ENCODE results near the gene AP1B1.

Gene AP1B1

DNA sequence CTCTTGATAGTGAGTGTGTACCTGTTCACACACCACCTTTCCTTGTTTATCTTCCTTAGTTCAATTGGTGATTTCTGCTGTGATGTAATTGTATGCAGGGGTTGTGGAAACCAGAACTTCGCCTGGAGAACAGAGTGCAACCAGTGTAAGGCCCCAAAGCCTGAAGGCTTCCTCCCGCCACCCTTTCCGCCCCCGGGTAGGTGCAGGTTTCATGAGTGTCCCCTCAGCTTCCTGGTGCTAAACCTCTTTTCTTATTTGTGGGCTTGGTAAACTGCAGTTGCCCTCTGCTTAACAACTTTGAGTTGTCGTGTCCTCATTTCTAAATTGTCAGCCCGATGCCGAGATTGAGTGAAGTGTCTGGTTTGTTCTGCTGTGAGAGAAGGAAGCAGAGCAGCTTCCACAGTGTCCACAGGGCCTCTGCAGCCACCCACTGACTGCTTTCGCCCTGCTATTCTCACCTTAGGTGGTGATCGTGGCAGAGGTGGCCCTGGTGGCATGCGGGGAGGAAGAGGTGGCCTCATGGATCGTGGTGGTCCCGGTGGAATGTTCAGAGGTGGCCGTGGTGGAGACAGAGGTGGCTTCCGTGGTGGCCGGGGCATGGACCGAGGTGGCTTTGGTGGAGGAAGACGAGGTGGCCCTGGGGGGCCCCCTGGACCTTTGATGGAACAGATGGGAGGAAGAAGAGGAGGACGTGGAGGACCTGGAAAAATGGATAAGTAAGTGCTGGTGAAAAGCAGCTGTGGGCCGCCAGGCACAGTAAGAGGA, 89.1 kb downstream of the AP1B1 start:
- DNase-seq (ENCODE audit: low read depth in 2 of 2) = no peak

DNA sequence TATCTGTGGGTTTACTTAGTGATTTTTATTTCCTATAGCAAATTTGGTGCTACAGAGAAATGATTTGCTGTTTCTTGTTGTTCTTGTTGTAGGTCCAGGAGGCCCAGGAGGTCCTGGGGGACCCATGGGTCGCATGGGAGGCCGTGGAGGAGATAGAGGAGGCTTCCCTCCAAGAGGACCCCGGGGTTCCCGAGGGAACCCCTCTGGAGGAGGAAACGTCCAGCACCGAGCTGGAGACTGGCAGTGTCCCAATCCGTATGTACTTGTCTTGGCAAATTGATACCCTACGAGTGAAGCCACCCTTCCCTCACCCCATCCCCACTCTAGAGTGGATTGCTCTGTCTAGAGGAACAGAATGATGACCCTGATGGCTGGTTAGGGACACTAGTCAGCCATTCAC, 89.7 kb downstream of the AP1B1 start:
- no peak for DNase-seq (ENCODE audit: low read depth in 2 of 2)

DNA sequence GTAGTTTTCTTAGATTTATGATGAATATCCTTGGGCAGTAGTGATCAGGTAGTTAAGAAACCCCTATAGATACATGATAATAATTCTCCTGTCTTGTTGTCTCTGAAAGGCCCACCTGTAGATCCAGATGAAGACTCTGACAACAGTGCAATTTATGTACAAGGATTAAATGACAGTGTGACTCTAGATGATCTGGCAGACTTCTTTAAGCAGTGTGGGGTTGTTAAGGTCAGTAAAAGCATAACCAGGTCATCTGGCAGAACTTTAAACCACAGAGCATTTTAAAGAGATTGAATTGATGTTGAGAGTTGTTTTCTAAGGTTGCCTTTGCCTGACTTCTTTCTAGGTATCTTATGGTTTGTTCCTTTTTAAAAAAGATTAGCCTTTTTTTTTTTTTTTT, 96.0 kb downstream of the AP1B1 start:
- no peak for DNase-seq (ENCODE audit: low read depth in 2 of 2)

DNA sequence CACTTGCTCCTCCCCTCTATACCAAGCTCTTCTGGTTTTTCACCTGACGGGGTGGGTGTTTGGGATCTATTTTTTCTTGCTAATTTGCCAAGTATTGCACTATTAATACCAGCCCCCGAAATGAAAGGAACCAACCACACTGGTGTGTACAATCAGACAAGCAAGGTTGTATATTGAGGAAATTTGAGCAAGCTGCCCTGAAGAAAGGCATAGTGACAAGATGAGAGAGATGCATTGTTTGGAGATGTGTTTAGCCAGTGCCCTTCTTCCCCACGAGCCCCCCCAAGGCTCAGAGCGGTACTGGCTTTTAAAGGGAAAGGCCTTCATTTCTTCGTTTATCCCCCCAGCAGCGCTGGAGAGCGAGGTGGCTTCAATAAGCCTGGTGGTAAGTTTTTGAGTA, 97.2 kb downstream of the AP1B1 start:
- no peak for DNase-seq (ENCODE audit: low read depth in 2 of 2)

DNA sequence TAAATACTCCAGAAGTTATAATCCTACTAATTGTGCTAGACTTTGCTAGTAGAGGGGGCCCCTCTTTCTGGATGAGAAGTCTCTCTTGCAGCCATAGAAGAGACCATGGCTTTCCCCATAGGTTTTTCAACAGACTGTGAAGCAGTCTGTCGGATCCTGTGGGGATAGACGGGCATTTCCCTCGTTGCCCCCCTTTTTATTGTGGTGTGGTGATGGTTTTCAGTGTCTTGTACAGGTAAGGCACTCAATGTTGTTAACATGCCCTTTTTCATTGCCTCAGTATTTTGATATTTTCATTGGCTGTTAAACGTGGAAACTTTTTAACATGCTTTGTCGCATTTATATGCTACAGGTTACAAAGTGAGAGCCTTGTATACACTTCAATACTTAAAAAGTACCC, 98.3 kb downstream of the AP1B1 start:
- DNase-seq (ENCODE audit: low read depth in 2 of 2) = no peak

DNA sequence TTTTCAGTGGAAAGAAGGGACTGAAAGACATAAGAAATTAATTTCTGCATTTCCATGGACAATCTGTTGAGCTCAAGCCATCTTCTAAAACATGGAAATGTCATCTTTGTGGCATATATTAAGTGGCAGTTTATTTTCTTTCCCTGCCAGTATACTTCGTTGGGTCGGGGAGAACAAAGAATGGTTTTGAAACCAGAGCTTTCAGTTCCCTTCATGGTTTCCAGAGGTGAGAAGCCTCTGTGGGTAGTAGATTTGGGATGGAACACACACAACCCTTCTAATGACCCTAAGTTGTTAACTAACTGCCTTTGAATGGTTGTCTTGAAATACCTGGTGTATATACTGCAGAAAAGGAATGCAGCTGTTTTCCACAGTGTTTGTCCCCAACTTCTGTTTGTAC, 99.5 kb downstream of the AP1B1 start:
- no peak for DNase-seq (ENCODE audit: low read depth in 2 of 2)

DNA sequence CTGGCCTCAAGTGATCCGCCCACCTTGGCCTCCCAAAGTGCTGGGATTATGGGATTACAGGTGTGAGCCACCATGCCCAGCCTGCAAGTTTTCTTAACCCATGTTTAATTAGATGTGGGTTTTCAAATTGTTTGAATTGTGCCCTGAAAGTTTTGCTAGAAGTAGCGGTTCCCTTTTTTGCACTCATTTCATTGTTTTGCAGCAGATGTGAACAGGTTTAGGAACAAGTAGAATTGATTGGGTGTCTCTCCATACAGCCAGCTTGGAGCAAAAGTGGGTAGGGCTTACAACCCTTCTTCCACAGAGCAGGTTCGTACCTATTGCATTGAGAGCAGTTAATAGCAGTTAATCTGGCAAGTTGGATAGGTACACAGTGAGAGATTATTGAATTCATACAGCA, 104.2 kb downstream of the AP1B1 start:
- DNase-seq (ENCODE audit: low read depth in 2 of 2) = no peak

DNA sequence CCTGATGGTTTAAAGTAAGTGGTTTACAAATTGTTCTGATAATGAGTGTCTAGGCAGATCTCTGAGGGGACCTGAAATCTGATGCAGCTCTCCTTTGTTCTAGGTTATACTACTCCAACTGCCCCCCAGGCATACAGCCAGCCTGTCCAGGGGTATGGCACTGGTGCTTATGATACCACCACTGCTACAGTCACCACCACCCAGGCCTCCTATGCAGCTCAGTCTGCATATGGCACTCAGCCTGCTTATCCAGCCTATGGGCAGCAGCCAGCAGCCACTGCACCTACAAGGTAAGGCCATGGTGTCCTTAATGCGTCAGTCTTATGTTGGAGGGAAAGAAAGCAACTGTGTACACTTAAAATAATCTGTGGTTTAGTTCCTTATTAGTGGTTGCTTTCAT, 110.4 kb downstream of the AP1B1 start:
- no peak for DNase-seq (ENCODE audit: low read depth in 2 of 2)
